ENCODE data around the gene CYP27B1. TPM values are rescaled to one million over a fixed set of nuclear protein-coding genes. Genes with fewer than 3 reads are reported as not detected.
A peak's percentile ranks its signal among the peaks of the same experiment; 100 is the strongest.

The CYP27B1 gene
- total RNA-seq, 1 donor from 2014 or later: not detected

- no peak for DNase-seq (ENCODE audit: low spot score in 2 of 2)
- Histone ChIP-seq H3K4me1 (peaks cover 2 to 17% of the 10 kb centered on the region in 2 donors), H3K27me3 (no peaks in the 10 kb centered on the region), H3K9me3 (no peaks in the 10 kb centered on the region), H3K4me3 (peak overlapping the region in 1 of 2 donors; percentile 93), H3K27ac (no peak overlapping the region), H3K36me3 (peaks cover 7 to 14% of the 10 kb centered on the region in 2 donors)
- intact Hi-C loops (cut with DNase I): no loop called here
- TF ChIP-seq CTCF (IDR thresholded peaks at IDR 0.05): peak in 2 of 3 experiments; percentile 17 to 41
These were observed 10.2 kb downstream of the CYP27B1 start for GRCh38 chr12:57756406-57757341.

DNA sequence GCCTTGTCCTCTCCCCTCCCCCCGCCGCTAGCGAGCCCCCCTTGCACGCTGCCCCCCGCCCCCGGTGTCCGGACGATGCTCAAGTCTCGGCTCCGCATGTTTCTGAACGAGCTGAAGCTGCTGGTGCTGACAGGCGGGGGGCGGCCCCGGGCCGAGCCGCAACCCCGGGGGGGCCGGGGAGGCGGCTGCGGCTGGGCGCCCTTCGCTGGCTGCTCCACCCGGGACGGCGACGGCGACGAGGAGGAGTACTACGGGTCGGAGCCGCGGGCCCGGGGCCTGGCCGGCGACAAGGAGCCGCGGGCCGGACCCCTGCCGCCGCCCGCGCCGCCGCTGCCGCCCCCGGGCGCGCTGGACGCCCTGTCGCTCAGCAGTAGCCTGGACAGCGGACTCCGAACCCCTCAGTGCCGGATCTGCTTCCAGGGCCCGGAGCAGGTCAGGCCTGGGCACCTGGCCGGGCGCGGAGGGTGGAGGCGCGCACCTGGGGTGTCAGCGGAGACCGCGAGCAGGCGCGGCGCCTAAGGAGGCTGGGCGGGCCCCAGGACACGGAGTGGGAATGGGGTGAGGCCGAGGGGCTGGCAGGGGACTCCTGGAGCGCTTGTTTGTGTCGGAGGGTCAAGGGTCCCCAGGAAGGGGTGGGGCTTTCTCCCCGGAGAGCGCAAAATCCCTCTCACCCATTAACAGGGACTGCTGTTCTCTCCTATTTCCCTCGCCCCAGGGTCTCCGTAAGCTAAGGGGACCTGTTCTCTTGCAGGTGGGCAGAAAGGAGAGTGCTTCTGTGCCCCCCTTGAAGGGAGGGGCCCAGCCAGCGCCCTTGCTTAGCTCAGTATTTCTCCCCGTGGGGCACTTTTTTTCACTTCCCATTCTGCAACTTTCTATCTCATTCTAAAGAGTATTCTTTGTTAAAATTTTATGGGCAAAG, 11.2 kb downstream of the CYP27B1 start:
- no peak for TF ChIP-seq CTCF (IDR thresholded peaks at IDR 0.05)
- intact Hi-C loops (cut with DNase I): no loop called here
- peak overlapping the region; percentile 89 to 93 for H3K4me3 ChIP-seq
- no peaks in the 10 kb centered on the region for H3K9me3 ChIP-seq
- H3K36me3 ChIP-seq: peaks cover 7 to 14% of the 10 kb centered on the region in 2 donors
- DNase-seq (ENCODE audit: low spot score in 2 of 2): no peak
- H3K27me3 ChIP-seq: no peaks in the 10 kb centered on the region
- H3K4me1 ChIP-seq: peaks cover 2 to 17% of the 10 kb centered on the region in 2 donors
- H3K27ac ChIP-seq: peak overlapping the region in 1 of 2 donors; percentile 22

- Histone ChIP-seq H3K27me3 (no peaks in the 10 kb centered on the region), H3K27ac (peak overlapping the region in 1 of 2 donors; percentile 22), H3K9me3 (no peaks in the 10 kb centered on the region), H3K36me3 (peaks cover 7 to 19% of the 10 kb centered on the region in 2 donors), H3K4me1 (peaks cover 2 to 17% of the 10 kb centered on the region in 2 donors), H3K4me3 (peak overlapping the region; percentile 89 to 93)
- DNase-seq (ENCODE audit: low spot score in 2 of 2): no peak
- intact Hi-C loops (cut with DNase I): no loop called here
- no peak for TF ChIP-seq CTCF (IDR thresholded peaks at IDR 0.05)
These were observed 11.8 kb downstream of the CYP27B1 start for GRCh38 chr12:57755194-57755453.

- TF ChIP-seq CTCF (IDR thresholded peaks at IDR 0.05): no peak
- peaks cover 2 to 17% of the 10 kb centered on the region in 2 donors for H3K4me1 ChIP-seq
- no peaks in the 10 kb centered on the region for H3K27me3 ChIP-seq
- intact Hi-C loops (cut with DNase I): loop anchor here (5.0 kb wide), 1 partner anchor 133 kb away; no protein-coding TSS in a partner anchor
- H3K4me3 ChIP-seq: peak within 1 kb of the TSS; percentile 89 to 93
- DNase-seq (ENCODE audit: low spot score in 2 of 2): peak in 1 of 2 donors; percentile 80
- H3K36me3 ChIP-seq: peaks cover 10 to 22% of the 10 kb centered on the region in 2 donors
- no peaks in the 10 kb centered on the region for H3K9me3 ChIP-seq
- H3K27ac ChIP-seq: peak within 1 kb of the TSS in 1 of 2 donors; percentile 22
These were observed 12.3 kb downstream of the CYP27B1 start, which contains the start of gene MARCHF9 for GRCh38 chr12:57754411-57755193. TSS of gene MARCHF9 (plus strand) at chr12:57755103. CDS start at chr12:57755529, 426 bp downstream.
